Right ventricle myocardium superior (tissue), 1 donor: Measurements from ENCODE around the gene CFAP107. TPM values are rescaled to one million over a fixed set of nuclear protein-coding genes. Genes with fewer than 3 reads are reported as not detected.
"Not testable (repeated sequence)": the region's sequence is repeated elsewhere in the genome, so short reads cannot be mapped to it uniquely, and the experiment has no call there.

Experiments used
- ATAC-seq: fragments of 200-7000 bp; cut with Tn5 transposase; one replicate; pipeline ENCODE4 v1.9.1; 2020; ENCODE audit warnings: mild to moderate bottlenecking; ENCODE audit not compliant: poor library complexity
- DNase-seq: peaks from one replicate; pipeline ENCODE4 v3.0.0-alpha.2; 2020
- intact Hi-C: fragments of 100-400 bp; cut with DNase I; formaldehyde crosslinking; loops from one replicate; pipeline ENCODE4 v1.11.2; 2022
- long read RNA-seq: library from polyadenylated mRNA; unstranded; transcript quantifications from one replicate; pipeline ENCODE4 v2.0.0, GENCODE V29; 2021
- total RNA-seq: library from RNA; stranded (reverse); fragmentation: NEBNext Ultra II Directional; extraction: Animal tissue kit (Norgen Biotek cat#: 25700); gene quantifications from one replicate; pipeline ENCODE4 v1.2.1, GENCODE V29; 2021
- donor health status: DM: no; HTN: yes; CAD: no; lungs with severe emphysema.

Gene CFAP107
- total RNA-seq, result not detected
- long read RNA-seq, result 0 reads

GRCh38 chr1:12745992-12746323 is at the start of gene CFAP107:
TSS of gene CFAP107 (plus strand) at chr1:12746200. CDS start at chr1:12746431, 231 bp downstream.
- DNase-seq, result no peak
- intact Hi-C loops, result no loop called here
- no peak for ATAC-seq

GRCh38 chr1:12696658-12697057 is 49.3 kb upstream of the CFAP107 start:
- no peak for ATAC-seq
- no peak for DNase-seq
- intact Hi-C loops, result no loop called here

- DNase-seq (no peak), ATAC-seq (no peak)
- intact Hi-C loops, result no loop called here
These were observed 48.6 kb upstream of the CFAP107 start for GRCh38 chr1:12697397-12697796.

GRCh38 chr1:12703821-12704451 is 42.1 kb upstream of the CFAP107 start:
- ATAC-seq (no peak), DNase-seq (no peak)
- intact Hi-C loops, result no loop called here

GRCh38 chr1:12706061-12706460 is 39.9 kb upstream of the CFAP107 start:
- intact Hi-C loops, result no loop called here
- ATAC-seq, result no peak

GRCh38 chr1:12708396-12709090 is 37.5 kb upstream of the CFAP107 start:
- ATAC-seq, result no peak
- DNase-seq, result no peak
- intact Hi-C loops, result no loop called here

More at GRCh38 chr1:12706061-12706460, 39.9 kb upstream of the CFAP107 start:
- no peak for DNase-seq

- DNase-seq (no peak), ATAC-seq (no peak)
- intact Hi-C loops, result no loop called here
These were observed 36.9 kb upstream of the CFAP107 start for GRCh38 chr1:12709091-12709491.

- intact Hi-C loops, result no loop called here
- no peak for ATAC-seq
- DNase-seq, result no peak
These were observed 36.3 kb upstream of the CFAP107 start for GRCh38 chr1:12709696-12710095.

- ATAC-seq, result no peak
- DNase-seq, result no peak
- intact Hi-C loops, result no loop called here
These were observed 34.5 kb upstream of the CFAP107 start for GRCh38 chr1:12711536-12711935.

GRCh38 chr1:12712076-12712475 is 33.9 kb upstream of the CFAP107 start:
- ATAC-seq (no peak), DNase-seq (no peak)
- intact Hi-C loops, result no loop called here

GRCh38 chr1:12712929-12713328 is 33.1 kb upstream of the CFAP107 start:
- DNase-seq (no peak), ATAC-seq (no peak)
- intact Hi-C loops, result no loop called here

GRCh38 chr1:12713651-12714050 is 32.3 kb upstream of the CFAP107 start:
- DNase-seq, ATAC-seq, intact Hi-C loops: not testable (repeated sequence)

GRCh38 chr1:12714710-12715475 is 31.1 kb upstream of the CFAP107 start:
- intact Hi-C loops, result no loop called here
- ATAC-seq, result no peak
- no peak for DNase-seq

GRCh38 chr1:12715896-12716437 is 30.0 kb upstream of the CFAP107 start, which contains the start of gene AADACL3:
TSS of gene AADACL3 (plus strand) at chr1:12716110. CDS start at chr1:12716177, 67 bp downstream.
- DNase-seq (no peak), ATAC-seq (no peak)
- intact Hi-C loops, result no loop called here

- ATAC-seq, result no peak
- no peak for DNase-seq
- intact Hi-C loops, result no loop called here
These were observed 28.6 kb upstream of the CFAP107 start for GRCh38 chr1:12717301-12717838.

GRCh38 chr1:12722626-12723025 is 23.4 kb upstream of the CFAP107 start:
- DNase-seq (no peak), ATAC-seq (peak; percentile 53)
- intact Hi-C loops, result no loop called here

GRCh38 chr1:12728391-12728790 is 17.6 kb upstream of the CFAP107 start:
- DNase-seq, result no peak
- intact Hi-C loops, result no loop called here
- no peak for ATAC-seq

GRCh38 chr1:12730156-12730555 is 15.8 kb upstream of the CFAP107 start:
- DNase-seq (no peak), ATAC-seq (no peak)
- intact Hi-C loops, result no loop called here

- DNase-seq, intact Hi-C loops, ATAC-seq: not testable (repeated sequence)
These were observed 14.9 kb upstream of the CFAP107 start for GRCh38 chr1:12731084-12731483.
